A549 (cell line): Measurements from ENCODE around the gene SLC25A26.

Experiments used
- CTCF ChIP-seq: fragments of >200 bp; sonication (Bioruptor Twin); formaldehyde crosslinking; IDR thresholded peaks from 3 replicates; pipeline ENCODE4 v1.5.1; 2016
- MAX ChIP-seq: IDR thresholded peaks from 2 replicates; pipeline ENCODE4 v1.6.1; 2012
- RAD21 ChIP-seq, 2 experiments: fragments of >200 bp in 1 of 2; sonication (Bioruptor Twin) in 1 of 2; formaldehyde crosslinking in 1 of 2; IDR thresholded peaks in 1 of 2; conservative IDR thresholded peaks in 1 of 2; 2 replicates in 1 of 2; 3 replicates in 1 of 2; pipeline ENCODE4 v1.6.1; 2012 to 2018; ENCODE audit warnings: inconsistent platforms in 1 of 2
- REST ChIP-seq: fragments of 200-600 bp; sonication (generic); IDR thresholded peaks from 2 replicates; pipeline ENCODE4 v1.6.1; 2016; ENCODE audit warnings: antibody characterized with exemption, mild to moderate bottlenecking, moderate library complexity
- RFX5 ChIP-seq: fragments of 450-650 bp; IDR thresholded peaks from 2 replicates; pipeline ENCODE4 v1.7.1; 2014; ENCODE audit warnings: antibody characterized with exemption, mild to moderate bottlenecking, moderate library complexity
- RNF2 ChIP-seq: fragments of 200-600 bp; sonication (generic); IDR thresholded peaks from 2 replicates; pipeline ENCODE4 v1.6.1; 2016; ENCODE audit warnings: low read depth, mild to moderate bottlenecking, antibody characterized with exemption, moderate library complexity, borderline replicate concordance
- TP53 ChIP-seq: fragments of 250-450 bp; sonication (Bioruptor Pico); IDR thresholded peaks from 2 replicates; pipeline ENCODE4 v1.5.0; 2021; ENCODE audit warnings: mild to moderate bottlenecking, moderate library complexity

GRCh38 chr3:66178206-66178605 lies 42.6 kb upstream of the SLC25A26 start:
- TF ChIP-seq RAD21 (conservative IDR thresholded peaks at IDR 0.05 in 1 of 2, IDR thresholded peaks at IDR 0.05 in 1 of 2): no peak
- TF ChIP-seq RFX5: no peak
- TF ChIP-seq CTCF: no peak
- TF ChIP-seq RNF2: no peak
- TF ChIP-seq TP53 (CRISPR knock-in tag): no peak
- no peak for TF ChIP-seq MAX
- TF ChIP-seq REST: no peak
